Measurements from ENCODE around the gene TMEM238L.

Gene TMEM238L

GRCh38 chr17:10752696-10753095 lies 51.2 kb downstream of the TMEM238L start:
- DNase-seq (ENCODE audit: extremely low spot score, insufficient read length, low read depth) (no peak), FAIRE-seq (no peak)

DNA sequence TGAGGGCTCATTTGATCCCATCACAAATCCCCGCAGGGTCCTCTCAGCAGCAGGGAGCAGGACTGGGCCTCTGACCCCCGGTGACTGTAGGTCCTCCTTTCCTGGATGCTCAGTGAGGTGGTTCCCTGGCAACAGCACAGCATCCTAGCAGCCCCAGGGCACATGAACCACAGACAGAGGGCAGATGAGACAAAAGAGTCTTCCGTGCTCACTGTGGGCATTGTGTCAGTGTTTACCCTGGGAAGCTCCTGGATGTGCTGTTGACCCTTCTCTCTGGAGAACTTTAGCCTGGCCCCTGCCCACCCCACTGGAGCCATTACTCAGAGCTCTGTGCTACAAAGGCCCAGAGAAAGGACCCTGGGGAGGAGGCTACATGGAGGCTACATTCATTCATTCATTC lies 52.3 kb downstream of the TMEM238L start:
- DNase-seq (ENCODE audit: extremely low spot score, insufficient read length, low read depth) (no peak), FAIRE-seq (no peak)

- FAIRE-seq (no peak), DNase-seq (ENCODE audit: extremely low spot score, insufficient read length, low read depth) (no peak)
Observed at GRCh38 chr17:10750210-10750609, 53.7 kb downstream of the TMEM238L start.

DNA sequence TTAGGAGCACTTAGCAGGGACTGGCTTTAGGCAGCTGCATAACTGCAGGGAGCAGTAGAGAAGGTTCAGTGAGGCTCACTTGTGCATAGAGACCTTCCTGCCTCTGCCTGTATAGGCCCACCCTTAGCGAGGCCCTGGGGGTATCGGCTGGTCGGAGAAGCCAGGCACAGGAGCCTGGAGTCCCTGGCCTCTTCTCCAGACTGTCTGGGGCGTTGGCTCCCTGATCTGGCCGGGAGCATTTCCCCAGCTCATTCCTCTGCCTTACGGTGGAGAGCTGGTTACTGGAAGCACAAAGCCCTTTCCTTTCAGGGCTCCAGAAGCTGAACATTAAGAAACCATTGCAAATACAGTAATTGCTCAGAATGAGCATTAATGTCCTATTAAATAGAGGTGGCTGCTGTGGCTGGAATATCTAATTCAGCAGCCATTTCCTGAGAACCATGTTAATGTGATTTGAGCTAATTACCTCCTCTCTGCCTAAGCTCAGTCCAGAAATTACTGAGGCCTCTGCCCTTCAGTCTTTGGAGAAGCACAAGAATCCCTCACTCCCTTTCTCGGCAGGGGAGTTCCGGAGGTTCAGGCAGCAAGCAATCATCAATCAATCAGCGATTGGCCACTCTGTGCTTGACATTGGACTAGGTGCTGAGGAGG lies 55.2 kb downstream of the TMEM238L start:
- no peak for FAIRE-seq
- DNase-seq (ENCODE audit: extremely low spot score, insufficient read length, low read depth) = no peak

GRCh38 chr17:10745231-10745630 lies 58.7 kb downstream of the TMEM238L start:
- DNase-seq (ENCODE audit: extremely low spot score, insufficient read length, low read depth) (no peak), FAIRE-seq (no peak)

Data from GM18507 (cell line).